Activated naive CD4-positive, alpha-beta T cell treated with Interleukin-2 at 50 U/mL for 16 hours (primary cell): Measurements from ENCODE around the gene PIGK.
"Not testable (repeated sequence)": the region's sequence is repeated elsewhere in the genome, so short reads cannot be mapped to it uniquely, and the experiment has no call there.

Source experiments
- DNase-seq: peaks from one replicate; pipeline ENCODE4 v3.0.0-alpha.2; 2020

PIGK gene

GRCh38 chr1:77188770-77189169, 30.5 kb downstream of the PIGK start:
- no peak for DNase-seq

- not testable (repeated sequence) for DNase-seq
Measured at GRCh38 chr1:77186907-77187306, 32.3 kb downstream of the PIGK start.

GRCh38 chr1:77182083-77182482, 37.1 kb downstream of the PIGK start:
- DNase-seq = no peak

GRCh38 chr1:77179632-77180031, 39.6 kb downstream of the PIGK start:
- no peak for DNase-seq

- DNase-seq = no peak
Measured at GRCh38 chr1:77175230-77175844, 43.9 kb downstream of the PIGK start.

- DNase-seq = no peak
Measured at GRCh38 chr1:77170687-77171086, 48.5 kb downstream of the PIGK start.

- no peak for DNase-seq
Measured at GRCh38 chr1:77168358-77168757, 50.9 kb downstream of the PIGK start.

GRCh38 chr1:77164434-77164944, 54.7 kb downstream of the PIGK start:
- no peak for DNase-seq

- not testable (repeated sequence) for DNase-seq
Measured at GRCh38 chr1:77159706-77160105, 59.5 kb downstream of the PIGK start.

- DNase-seq = no peak
Measured at GRCh38 chr1:77156214-77156613, 63.0 kb downstream of the PIGK start.

GRCh38 chr1:77146270-77146669, 73.0 kb downstream of the PIGK start:
- no peak for DNase-seq

GRCh38 chr1:77143529-77144121, 75.6 kb downstream of the PIGK start:
- DNase-seq = no peak

GRCh38 chr1:77139389-77139788, 79.8 kb downstream of the PIGK start:
- no peak for DNase-seq

GRCh38 chr1:77134359-77134758, 84.9 kb downstream of the PIGK start:
- no peak for DNase-seq

- no peak for DNase-seq
Measured at GRCh38 chr1:77133731-77134358, 85.4 kb downstream of the PIGK start.

GRCh38 chr1:77126307-77126706, 92.9 kb downstream of the PIGK start:
- no peak for DNase-seq

- no peak for DNase-seq
Measured at GRCh38 chr1:77121503-77121902, 97.7 kb downstream of the PIGK start.

- DNase-seq = no peak
Measured at GRCh38 chr1:77120950-77121349, 98.3 kb downstream of the PIGK start.

GRCh38 chr1:77118712-77119111, 100.5 kb downstream of the PIGK start:
- DNase-seq = no peak

GRCh38 chr1:77104672-77105071, 114.6 kb downstream of the PIGK start:
- no peak for DNase-seq

- no peak for DNase-seq
Measured at GRCh38 chr1:77103486-77103885, 115.7 kb downstream of the PIGK start.

- DNase-seq = no peak
Measured at GRCh38 chr1:77100875-77101274, 118.4 kb downstream of the PIGK start.

- DNase-seq = no peak
Measured at GRCh38 chr1:77096496-77097255, 122.6 kb downstream of the PIGK start.

- DNase-seq = no peak
Measured at GRCh38 chr1:77095236-77095635, 124.0 kb downstream of the PIGK start.
